GM20000 (cell line): ENCODE measurements around the gene DMBX1.

ENCODE experiments used
- DNase-seq: peaks from one replicate; pipeline ENCODE4 v3.0.0; 2012; ENCODE audit warnings: low spot score
- TF ChIP-seq, protein P1 (sequence below): IDR thresholded peaks from 2 replicates; pipeline ENCODE4 v1.5.1; 2012; ENCODE audit warnings: mild to moderate bottlenecking, control low read depth; ENCODE audit errors: extremely low read depth, missing control alignments

Gene DMBX1

DNA sequence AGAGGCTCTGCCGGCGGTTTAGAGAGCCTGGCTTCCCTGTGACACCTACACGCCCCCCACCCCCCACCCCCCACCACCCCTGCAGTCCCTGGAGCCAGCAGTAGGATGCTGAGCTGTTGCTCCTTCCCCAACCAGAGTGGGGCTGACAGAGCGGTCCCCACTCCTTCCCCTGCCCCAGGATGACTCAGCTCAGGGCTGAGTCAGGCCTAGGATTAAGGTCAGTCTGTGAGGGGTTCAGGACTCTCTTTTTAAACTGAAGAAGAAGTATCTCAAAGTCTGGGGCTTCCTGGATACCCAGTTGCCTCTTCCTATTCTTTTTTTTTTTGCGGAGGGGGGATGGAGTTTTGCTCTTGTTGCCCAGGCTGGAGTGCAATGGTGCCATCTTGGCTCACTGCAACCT lies 19.1 kb downstream of the DMBX1 start:
- TF ChIP-seq, protein P1, sequence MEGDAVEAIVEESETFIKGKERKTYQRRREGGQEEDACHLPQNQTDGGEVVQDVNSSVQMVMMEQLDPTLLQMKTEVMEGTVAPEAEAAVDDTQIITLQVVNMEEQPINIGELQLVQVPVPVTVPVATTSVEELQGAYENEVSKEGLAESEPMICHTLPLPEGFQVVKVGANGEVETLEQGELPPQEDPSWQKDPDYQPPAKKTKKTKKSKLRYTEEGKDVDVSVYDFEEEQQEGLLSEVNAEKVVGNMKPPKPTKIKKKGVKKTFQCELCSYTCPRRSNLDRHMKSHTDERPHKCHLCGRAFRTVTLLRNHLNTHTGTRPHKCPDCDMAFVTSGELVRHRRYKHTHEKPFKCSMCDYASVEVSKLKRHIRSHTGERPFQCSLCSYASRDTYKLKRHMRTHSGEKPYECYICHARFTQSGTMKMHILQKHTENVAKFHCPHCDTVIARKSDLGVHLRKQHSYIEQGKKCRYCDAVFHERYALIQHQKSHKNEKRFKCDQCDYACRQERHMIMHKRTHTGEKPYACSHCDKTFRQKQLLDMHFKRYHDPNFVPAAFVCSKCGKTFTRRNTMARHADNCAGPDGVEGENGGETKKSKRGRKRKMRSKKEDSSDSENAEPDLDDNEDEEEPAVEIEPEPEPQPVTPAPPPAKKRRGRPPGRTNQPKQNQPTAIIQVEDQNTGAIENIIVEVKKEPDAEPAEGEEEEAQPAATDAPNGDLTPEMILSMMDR, result no peak

DNA sequence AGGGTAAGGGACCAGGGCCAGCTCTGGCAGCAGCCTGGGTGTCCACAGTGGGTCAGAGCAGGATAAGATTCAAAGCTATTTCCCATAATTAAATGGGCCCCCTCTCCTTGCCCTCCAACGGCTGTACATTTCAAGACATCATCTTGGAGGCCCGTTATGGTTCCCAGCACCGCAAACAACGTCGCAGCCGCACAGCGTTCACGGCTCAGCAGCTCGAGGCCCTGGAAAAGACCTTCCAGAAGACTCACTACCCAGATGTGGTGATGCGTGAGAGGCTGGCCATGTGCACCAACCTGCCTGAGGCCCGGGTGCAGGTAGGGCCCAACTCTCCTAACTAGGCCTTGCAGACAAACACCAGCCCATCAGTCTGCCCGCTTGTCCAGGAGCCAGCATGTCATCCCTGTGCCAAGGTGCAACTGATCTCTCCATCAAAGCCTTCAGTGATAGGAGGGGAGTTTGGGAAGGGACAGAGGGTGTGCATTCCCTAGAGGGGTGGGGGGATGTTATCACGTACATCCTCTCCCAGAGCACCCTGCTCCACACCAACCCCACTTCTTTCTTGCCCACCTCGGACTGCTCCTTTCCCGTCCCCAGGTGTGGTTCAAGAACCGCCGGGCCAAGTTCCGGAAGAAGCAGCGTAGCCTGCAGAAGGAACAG lies 20.8 kb downstream of the DMBX1 start:
- DNase-seq, result no peak
- TF ChIP-seq, protein P1, result no peak

More for the DNA sequence above, 19.1 kb downstream of the DMBX1 start:
- no peak for DNase-seq

DNA sequence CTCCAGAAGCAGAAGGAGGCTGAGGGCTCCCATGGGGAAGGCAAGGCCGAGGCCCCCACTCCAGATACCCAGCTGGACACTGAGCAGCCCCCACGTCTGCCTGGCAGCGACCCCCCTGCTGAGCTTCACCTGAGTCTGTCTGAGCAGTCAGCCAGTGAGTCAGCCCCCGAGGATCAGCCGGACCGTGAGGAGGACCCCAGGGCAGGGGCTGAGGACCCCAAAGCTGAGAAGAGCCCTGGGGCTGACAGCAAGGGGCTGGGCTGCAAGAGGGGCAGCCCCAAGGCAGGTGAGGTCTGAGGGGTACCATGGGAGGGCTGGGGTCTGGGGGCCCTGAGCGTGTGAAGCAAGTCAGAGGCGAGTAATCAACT lies 21.3 kb downstream of the DMBX1 start:
- no peak for DNase-seq
- TF ChIP-seq, protein P1, result no peak

DNA sequence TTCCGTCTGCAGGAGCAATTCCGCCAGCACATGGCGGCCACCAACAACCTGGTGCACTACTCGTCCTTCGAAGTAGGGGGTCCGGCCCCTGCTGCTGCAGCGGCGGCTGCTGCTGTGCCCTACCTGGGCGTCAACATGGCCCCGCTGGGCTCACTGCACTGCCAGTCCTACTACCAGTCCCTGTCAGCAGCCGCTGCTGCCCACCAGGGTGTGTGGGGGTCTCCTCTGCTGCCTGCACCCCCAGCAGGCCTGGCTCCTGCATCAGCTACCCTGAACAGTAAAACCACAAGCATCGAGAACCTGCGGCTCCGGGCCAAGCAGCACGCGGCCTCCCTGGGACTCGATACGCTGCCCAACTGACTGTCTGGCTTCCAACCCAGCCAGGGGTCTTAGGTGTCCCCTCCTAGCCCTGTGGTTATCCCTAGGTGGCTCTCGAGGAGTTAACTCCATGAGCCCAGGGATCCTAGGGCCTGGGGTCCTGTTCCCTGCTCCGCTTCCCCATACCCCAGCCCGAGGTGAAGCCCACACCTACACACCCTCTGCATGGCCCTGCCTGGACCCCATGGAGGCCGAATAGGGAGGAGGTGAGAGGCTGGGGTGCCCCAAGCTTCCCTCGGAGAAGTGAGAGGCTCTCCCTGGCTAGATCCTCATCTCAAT lies 22.6 kb downstream of the DMBX1 start:
- no peak for DNase-seq
- TF ChIP-seq, protein P1, result no peak

DNA sequence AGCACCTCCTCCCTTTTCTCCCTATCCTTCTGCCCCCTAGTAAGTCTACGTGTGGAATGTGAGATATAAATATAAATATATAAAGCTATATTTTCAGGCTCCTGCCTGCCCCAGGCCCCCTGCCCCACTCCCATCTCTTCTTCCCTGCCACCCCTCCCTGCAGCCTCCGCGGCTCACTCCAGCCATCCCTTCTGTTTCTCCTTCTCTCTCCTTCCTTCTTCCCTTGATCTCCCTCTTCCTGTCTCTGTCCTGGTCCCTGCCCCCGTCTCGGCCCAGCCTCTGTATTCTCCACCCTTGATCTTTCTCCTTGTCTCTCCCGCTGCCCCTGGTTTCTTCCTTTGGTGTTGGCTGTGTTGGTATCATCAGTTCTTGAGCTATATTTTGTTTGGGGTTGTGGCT lies 23.2 kb downstream of the DMBX1 start:
- no peak for DNase-seq
- TF ChIP-seq, protein P1, result no peak

DNA sequence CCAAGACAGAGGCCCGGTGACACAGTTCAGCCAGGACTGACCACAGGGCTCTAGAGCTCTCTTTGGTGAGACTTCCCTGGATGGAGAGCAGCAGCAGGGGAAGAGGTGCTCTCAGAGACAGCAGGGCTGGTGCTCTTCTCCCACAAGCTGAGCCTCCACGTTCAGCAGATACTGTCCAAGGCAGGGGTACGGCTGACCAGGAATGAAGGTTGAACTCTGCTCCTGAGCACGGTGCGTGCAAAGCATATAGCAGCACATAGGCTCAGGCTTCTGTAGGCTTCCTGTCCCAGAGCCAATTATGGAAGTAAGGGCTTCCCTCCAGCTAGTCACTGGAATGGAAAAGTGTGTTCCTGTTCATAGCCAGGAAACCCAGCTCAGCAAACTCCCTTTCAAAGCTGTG lies 23.9 kb downstream of the DMBX1 start:
- TF ChIP-seq, protein P1, result no peak
- DNase-seq, result no peak

DNA sequence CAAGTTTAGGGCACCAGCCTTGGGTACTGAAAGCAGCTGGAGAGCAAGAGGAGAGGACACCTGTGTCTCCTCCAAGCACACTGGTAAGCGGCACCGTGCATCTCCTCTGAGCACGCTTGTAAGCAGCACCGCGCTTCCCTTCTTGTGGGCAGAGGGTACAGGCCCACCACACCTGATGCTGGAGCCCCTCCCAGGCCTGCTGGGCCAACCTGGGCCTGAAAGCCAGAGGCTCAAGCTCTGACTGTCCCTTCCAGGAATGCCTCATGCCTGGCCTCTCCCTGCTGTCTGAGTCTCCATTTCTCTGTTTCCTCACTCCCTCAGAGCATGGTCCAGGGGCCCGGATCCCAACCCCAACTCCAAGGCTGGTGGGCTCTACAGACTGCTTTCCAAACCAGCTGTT lies 25.9 kb downstream of the DMBX1 start:
- no peak for DNase-seq
- TF ChIP-seq, protein P1, result no peak
